ENCODE results near the gene MSH3. TPM values are rescaled to one million over a fixed set of nuclear protein-coding genes. Genes with fewer than 3 reads are reported as not detected.

The MSH3 gene
- total and polyA plus RNA-seq, 8 donors: 2.3 to 25.5 (median 9.9) TPM

GRCh38 chr5:80736730-80737129, 82.3 kb downstream of the MSH3 start:
- H3K4me3 ChIP-seq: no peak overlapping the region
- H3K27me3 ChIP-seq: no peaks in the 10 kb centered on the region
- no peaks in the 10 kb centered on the region for H3K9me3 ChIP-seq
- intact Hi-C loops (cut with DNase I; ENCODE audit: low total_unique reads): no loop called here
- DNase-seq: no peak
- 56 to 83% (median 68%) methylated on average over 4 of the region's 4 CpGs for WGBS, 5 donors
- no peaks in the 10 kb centered on the region for H3K4me1 ChIP-seq
- no peak for TF ChIP-seq POLR2A (IDR thresholded peaks at IDR 0.05)
- TF ChIP-seq POLR2AphosphoS5 (IDR thresholded peaks at IDR 0.05): no peak
- no peak for TF ChIP-seq EP300 (IDR thresholded peaks at IDR 0.05)
- no peak for TF ChIP-seq CTCF (IDR thresholded peaks at IDR 0.05)
- H3K27ac ChIP-seq: no peak overlapping the region
- H3K36me3 ChIP-seq: peaks cover 0 to 13% (median 4%) of the 10 kb centered on the region in 4 donors

GRCh38 chr5:80738466-80738865, 84.0 kb downstream of the MSH3 start:
- Histone ChIP-seq H3K9me3 (no peaks in the 10 kb centered on the region), H3K4me1 (no peaks in the 10 kb centered on the region), H3K36me3 (peaks cover 0 to 27% (median 18%) of the 10 kb centered on the region in 4 donors), H3K27ac (no peak overlapping the region), H3K4me3 (no peak overlapping the region), H3K27me3 (no peaks in the 10 kb centered on the region)
- WGBS, 5 donors: 56 to 71% (median 63%) methylated on average over 3 of the region's 3 CpGs
- DNase-seq: peak in 1 of 2 donors; percentile 7
- TF ChIP-seq CTCF (IDR thresholded peaks at IDR 0.05) (no peak), EP300 (IDR thresholded peaks at IDR 0.05) (no peak), POLR2AphosphoS5 (IDR thresholded peaks at IDR 0.05) (no peak), POLR2A (IDR thresholded peaks at IDR 0.05) (no peak)
- intact Hi-C loops (cut with DNase I; ENCODE audit: low total_unique reads): no loop called here

- 66 to 89% (median 81%) methylated on average over 4 of the region's 4 CpGs for WGBS, 5 donors
- H3K4me1 ChIP-seq: no peaks in the 10 kb centered on the region
- DNase-seq: no peak
- no peak overlapping the region for H3K4me3 ChIP-seq
- no peaks in the 10 kb centered on the region for H3K9me3 ChIP-seq
- no peaks in the 10 kb centered on the region for H3K27me3 ChIP-seq
- no peak overlapping the region for H3K27ac ChIP-seq
- TF ChIP-seq CTCF (IDR thresholded peaks at IDR 0.05): no peak
- no peak for TF ChIP-seq POLR2AphosphoS5 (IDR thresholded peaks at IDR 0.05)
- no peak for TF ChIP-seq EP300 (IDR thresholded peaks at IDR 0.05)
- no peak for TF ChIP-seq POLR2A (IDR thresholded peaks at IDR 0.05)
- intact Hi-C loops (cut with DNase I; ENCODE audit: low total_unique reads): no loop called here
- peaks cover 0 to 22% (median 17%) of the 10 kb centered on the region in 4 donors for H3K36me3 ChIP-seq
Observed at GRCh38 chr5:80739057-80739456, 84.6 kb downstream of the MSH3 start.

GRCh38 chr5:80739496-80739895, 85.0 kb downstream of the MSH3 start:
- Histone ChIP-seq H3K27me3 (no peaks in the 10 kb centered on the region), H3K36me3 (peaks cover 0 to 23% (median 19%) of the 10 kb centered on the region in 4 donors), H3K9me3 (no peaks in the 10 kb centered on the region), H3K4me3 (no peak overlapping the region), H3K4me1 (no peaks in the 10 kb centered on the region), H3K27ac (no peak overlapping the region)
- intact Hi-C loops (cut with DNase I; ENCODE audit: low total_unique reads): no loop called here
- TF ChIP-seq CTCF (IDR thresholded peaks at IDR 0.05): no peak
- no peak for TF ChIP-seq POLR2AphosphoS5 (IDR thresholded peaks at IDR 0.05)
- no peak for TF ChIP-seq EP300 (IDR thresholded peaks at IDR 0.05)
- no peak for TF ChIP-seq POLR2A (IDR thresholded peaks at IDR 0.05)
- DNase-seq: no peak
- 88 to 94% (median 90%) methylated on average over 4 of the region's 4 CpGs for WGBS, 5 donors

All from stomach (tissue), 9 donors.